ENCODE data around the gene C22orf23. TPM values are rescaled to one million over a fixed set of nuclear protein-coding genes. Genes with fewer than 3 reads are reported as not detected.

The C22orf23 gene
- total RNA-seq, 1 donor from 2014 or later: not detected

DNA sequence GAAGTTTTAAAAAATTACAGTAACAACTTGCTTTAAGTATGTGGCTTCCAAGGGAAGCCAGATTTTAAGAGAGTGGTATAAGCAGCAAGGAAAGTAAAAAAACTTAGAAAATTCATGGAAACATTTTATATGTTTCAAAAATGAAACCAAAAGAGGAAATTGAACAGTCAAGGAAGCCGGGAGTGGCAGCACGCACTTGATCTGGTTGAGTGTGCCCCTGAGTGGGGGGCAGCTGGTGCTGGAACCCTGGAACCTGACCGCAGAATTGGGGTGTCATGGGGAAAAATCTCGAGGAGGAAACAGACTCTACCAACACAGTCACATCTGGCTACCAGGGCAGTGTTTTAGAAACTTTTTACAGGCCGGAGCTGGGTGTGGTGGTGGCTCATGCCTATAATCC, 33.3 kb downstream of the C22orf23 start:
- no peak for DNase-seq (ENCODE audit: low read depth)
- Histone ChIP-seq H3K27me3 (ENCODE audit: control insufficient read depth, insufficient read depth, low read length) (no peaks in the 10 kb centered on the region), H3K36me3 (ENCODE audit: control insufficient read depth, insufficient read depth, low read length) (peaks cover 5% of the 10 kb centered on the region), H3K4me3 (ENCODE audit: low read depth, low read length) (no peak overlapping the region)
- no peak for TF ChIP-seq CTCF (IDR thresholded peaks at IDR 0.05; ENCODE audit: insufficient read depth, low read length, poor library complexity, severe bottlenecking)

DNA sequence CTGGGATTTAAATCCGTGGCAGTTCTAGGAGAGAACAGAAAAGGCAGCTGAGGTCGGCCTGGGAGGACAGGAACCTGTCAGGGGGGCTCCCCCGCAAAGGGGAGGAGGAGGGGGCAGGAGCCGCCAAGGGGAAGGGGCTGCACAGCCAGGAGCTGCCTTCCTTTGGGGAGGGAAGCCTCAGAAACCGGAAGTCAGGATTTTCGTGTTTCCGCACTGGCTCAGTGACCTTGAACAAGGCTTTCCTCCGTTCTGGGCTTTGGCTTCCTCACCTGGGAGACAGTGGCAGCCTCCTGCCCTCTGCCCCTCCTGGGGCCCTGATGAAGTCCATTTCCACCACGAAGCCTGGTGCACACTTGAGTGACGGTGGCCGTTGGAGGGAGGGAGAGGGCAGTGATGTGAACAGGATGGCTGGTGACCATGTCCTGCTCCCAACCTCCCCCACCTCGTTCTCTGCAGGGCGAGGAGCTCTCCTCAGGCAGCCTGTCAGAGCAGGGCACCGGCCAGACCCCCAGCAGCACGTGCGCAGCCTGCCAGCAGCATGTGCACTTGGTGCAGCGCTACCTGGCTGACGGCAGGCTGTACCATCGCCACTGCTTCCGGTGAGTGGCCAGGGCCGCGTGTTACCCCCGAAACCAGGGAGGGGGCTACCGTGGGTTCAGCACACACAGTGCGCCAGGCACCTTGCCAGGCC, 34.7 kb downstream of the C22orf23 start:
- no peak overlapping the region for H3K4me3 ChIP-seq (ENCODE audit: low read depth, low read length)
- H3K36me3 ChIP-seq (ENCODE audit: control insufficient read depth, insufficient read depth, low read length): peaks cover 5% of the 10 kb centered on the region
- DNase-seq (ENCODE audit: low read depth): no peak
- no peaks in the 10 kb centered on the region for H3K27me3 ChIP-seq (ENCODE audit: control insufficient read depth, insufficient read depth, low read length)
- TF ChIP-seq CTCF (IDR thresholded peaks at IDR 0.05; ENCODE audit: insufficient read depth, low read length, poor library complexity, severe bottlenecking): no peak

- no peak overlapping the region for H3K4me3 ChIP-seq (ENCODE audit: low read depth, low read length)
- no peak for DNase-seq (ENCODE audit: low read depth)
- no peaks in the 10 kb centered on the region for H3K27me3 ChIP-seq (ENCODE audit: control insufficient read depth, insufficient read depth, low read length)
- peaks cover 3% of the 10 kb centered on the region for H3K36me3 ChIP-seq (ENCODE audit: control insufficient read depth, insufficient read depth, low read length)
- no peak for TF ChIP-seq CTCF (IDR thresholded peaks at IDR 0.05; ENCODE audit: insufficient read depth, low read length, poor library complexity, severe bottlenecking)
Observed at GRCh38 chr22:37917874-37918548, 35.4 kb downstream of the C22orf23 start.

- Histone ChIP-seq H3K27me3 (ENCODE audit: control insufficient read depth, insufficient read depth, low read length) (no peaks in the 10 kb centered on the region), H3K4me3 (ENCODE audit: low read depth, low read length) (no peak overlapping the region), H3K36me3 (ENCODE audit: control insufficient read depth, insufficient read depth, low read length) (peaks cover 3% of the 10 kb centered on the region)
- no peak for TF ChIP-seq CTCF (IDR thresholded peaks at IDR 0.05; ENCODE audit: insufficient read depth, low read length, poor library complexity, severe bottlenecking)
- no peak for DNase-seq (ENCODE audit: low read depth)
Observed at GRCh38 chr22:37916311-37916710, 37.1 kb downstream of the C22orf23 start.

DNA sequence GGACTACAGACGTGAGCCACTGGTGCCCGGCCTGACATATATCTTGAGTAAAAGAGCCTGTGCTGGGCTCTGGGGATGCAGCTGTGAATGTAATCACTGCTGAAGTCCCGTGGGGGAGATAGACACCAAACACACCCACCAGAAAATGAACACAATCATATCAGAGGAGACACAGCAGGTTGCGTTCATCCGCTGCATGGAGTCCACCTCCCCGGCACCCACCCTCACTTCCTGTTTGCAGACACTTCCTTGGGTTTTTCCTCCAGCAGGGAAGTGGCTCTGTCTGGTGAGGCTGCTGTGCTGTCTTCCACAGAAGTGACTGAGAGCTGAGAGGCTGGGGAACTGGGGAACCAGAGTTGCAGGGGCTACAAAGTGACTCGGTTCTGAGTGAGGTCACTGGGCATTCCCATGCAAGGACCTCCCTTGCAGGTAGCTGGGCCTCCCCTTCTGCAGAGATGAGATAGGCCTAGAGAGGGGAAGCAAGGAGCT, 40.1 kb downstream of the C22orf23 start:
- H3K4me3 ChIP-seq (ENCODE audit: low read depth, low read length): no peak overlapping the region
- peaks cover 3% of the 10 kb centered on the region for H3K36me3 ChIP-seq (ENCODE audit: control insufficient read depth, insufficient read depth, low read length)
- TF ChIP-seq CTCF (IDR thresholded peaks at IDR 0.05; ENCODE audit: insufficient read depth, low read length, poor library complexity, severe bottlenecking): no peak
- no peak for DNase-seq (ENCODE audit: low read depth)
- no peaks in the 10 kb centered on the region for H3K27me3 ChIP-seq (ENCODE audit: control insufficient read depth, insufficient read depth, low read length)

Data from kidney epithelial cell (primary cell).